Left renal pelvis (tissue), 4 donors: ENCODE data around the gene TCHP. TPM values are rescaled to one million over a fixed set of nuclear protein-coding genes. Genes with fewer than 3 reads are reported as not detected.
"Not testable (repeated sequence)": the region's sequence is repeated elsewhere in the genome, so short reads cannot be mapped to it uniquely, and the experiment has no call there.

Experiments
- DNase-seq, 4 donors: peaks; one replicate each; pipeline ENCODE4 v3.0.0-alpha.2; 2013; ENCODE audit warnings: low read depth in 4 of 4, low spot score in 3 of 4
- polyA plus RNA-seq, 4 donors: library from polyadenylated mRNA; unstranded; fragments of 120-200 nt; gene quantifications; one replicate each; pipeline ENCODE4 v1.2.1, GENCODE V29; 2013; ENCODE audit not compliant: insufficient read length in 4 of 4

Gene TCHP
- 10 to 100 TPM; 20.8 to 30.0 (median 22.1) TPM for polyA plus RNA-seq

DNA sequence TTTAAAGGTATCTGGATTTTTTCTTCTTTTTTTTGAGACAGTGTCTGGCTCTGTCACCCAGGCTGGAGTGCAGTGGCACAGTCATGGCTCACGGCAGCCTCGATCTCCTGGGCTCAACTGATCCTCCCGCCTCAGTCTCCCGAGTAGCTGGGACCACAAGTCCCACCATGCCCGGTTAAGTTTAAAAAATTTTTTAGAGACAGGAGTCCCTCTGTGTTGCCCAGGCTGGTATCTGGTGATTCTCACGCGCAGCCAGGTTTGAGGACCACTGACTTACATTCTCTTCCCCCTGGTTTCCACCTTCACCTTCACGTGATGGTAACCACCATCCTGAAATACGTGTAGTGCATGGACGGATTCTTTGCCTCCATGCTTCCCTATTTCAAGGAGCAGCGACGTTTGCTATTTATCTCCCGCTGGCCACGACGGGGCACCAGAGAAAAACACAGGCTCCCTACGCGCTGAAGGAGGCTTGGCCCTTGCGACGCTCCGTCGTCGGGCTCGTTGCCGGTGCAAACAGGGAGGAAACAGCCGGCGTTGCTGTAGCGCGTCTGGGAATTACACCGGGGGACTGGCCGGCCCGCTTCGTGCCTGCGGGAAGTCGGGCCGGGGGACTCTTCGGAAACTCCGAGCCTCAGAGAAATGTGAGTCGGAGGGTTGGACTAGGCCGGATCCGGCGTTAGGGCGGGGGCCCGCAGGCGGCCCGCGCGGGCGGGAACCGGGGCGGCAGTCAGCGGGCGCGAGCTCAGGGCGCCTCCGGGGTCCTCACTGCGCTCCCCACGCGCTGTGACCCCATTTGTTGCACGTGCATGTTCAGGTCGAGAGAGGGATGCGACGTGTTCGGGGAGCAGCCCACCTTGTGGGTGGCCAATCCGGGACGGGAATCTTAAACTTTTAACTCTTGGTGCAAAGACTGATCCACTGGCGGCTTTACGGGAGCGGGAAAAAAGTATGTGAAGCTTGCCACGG, at the start of gene TCHP:
Gene TCHP (plus strand): TSS at position 492 of the 969 bp plus-strand sequence. CDS start 2,753 bp downstream, outside the sequence.
- DNase-seq = peak; percentile 71 to 82 (median 78)

- DNase-seq = not testable (repeated sequence)
Measured at GRCh38 chr12:109850518-109850917, 49.6 kb upstream of the TCHP start.

- DNase-seq = no peak
Measured at GRCh38 chr12:109855377-109855776, 44.7 kb upstream of the TCHP start.

DNA sequence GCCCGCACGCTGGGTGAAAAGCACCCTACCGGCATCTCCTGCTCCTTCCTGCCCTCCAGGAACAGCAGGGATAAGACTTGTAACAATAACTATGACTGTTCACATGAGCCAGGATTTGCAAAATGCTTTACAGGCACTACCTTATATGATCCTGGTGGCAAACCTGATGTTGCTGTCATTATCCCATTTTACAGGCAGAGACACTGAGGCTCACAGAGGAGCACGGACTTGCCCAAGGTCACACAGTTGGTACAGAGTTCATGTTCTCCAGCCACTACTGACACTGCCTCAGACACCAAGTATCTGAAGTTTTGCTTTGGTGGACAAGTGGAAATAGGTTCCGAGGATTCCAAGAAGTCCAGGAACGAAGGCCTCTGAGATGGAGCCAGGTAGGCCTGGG, 42.4 kb upstream of the TCHP start:
- no peak for DNase-seq

DNA sequence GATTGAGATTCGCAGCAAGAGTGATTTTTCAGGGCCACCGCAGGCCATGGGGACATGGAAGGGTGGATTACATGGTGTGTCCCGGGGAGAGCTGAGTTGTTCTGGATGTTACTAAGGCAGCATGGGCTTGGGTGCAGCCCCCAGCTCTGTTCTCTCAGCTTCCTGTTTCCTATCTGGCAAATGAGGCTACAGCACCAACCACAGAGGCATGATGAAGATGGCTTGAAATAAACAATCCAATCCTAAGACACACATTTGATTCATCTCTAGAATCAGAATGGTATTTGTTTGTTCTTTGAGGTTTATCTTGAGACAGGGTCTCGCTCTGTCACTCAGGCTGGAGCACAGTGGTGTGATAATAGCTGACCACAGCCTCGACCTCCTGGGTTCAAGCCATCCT, 41.3 kb upstream of the TCHP start:
- no peak for DNase-seq

DNA sequence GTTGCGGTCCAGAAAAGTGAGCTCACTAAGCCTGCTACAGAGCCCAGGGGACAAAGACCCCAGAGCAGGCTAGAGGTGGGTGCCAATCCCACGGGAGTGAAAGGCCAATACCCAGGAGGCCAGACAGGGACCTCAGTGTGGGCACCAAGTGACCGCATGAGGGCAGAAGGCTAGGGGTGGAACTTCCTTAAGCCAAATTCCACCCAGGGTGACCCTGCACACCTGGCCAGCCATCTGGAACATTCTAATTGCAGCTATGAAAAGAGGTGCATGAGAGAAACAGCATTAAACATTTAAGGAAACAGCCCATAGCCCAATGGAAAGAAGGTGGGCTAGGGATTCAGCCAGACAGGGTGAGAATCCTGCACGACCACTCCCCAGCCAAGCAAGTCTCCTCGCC, 39.1 kb upstream of the TCHP start:
- no peak for DNase-seq

DNA sequence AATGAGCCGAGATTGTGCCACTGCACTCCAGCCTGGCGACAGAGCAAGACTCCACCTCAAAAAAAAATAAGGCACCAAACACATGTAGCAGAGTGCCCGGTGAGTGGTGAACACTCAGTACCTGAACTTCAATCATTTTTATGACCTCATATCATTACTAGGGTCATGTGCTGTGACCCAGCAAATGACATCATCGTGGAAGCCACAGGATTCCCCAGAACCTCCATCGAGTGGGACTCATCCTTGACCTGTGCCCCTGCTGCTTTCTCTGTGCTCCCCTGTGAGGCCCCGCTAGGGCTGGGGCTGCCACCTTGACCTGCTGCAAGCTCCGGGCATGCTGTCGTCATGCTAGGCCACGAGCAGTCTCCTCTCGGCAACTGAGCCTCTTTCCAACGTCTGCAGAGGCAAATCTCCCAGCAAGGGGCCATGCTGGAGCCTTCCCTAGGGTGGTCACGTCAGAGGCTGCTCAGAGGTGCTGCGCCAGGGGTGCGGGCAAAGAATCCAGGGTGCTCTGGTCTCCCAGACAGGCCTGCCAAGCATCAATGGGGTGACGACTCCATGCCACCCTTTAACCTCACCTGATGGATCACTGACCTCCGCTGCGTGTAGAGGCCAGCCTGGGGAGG, 38.3 kb upstream of the TCHP start:
- DNase-seq = no peak

DNA sequence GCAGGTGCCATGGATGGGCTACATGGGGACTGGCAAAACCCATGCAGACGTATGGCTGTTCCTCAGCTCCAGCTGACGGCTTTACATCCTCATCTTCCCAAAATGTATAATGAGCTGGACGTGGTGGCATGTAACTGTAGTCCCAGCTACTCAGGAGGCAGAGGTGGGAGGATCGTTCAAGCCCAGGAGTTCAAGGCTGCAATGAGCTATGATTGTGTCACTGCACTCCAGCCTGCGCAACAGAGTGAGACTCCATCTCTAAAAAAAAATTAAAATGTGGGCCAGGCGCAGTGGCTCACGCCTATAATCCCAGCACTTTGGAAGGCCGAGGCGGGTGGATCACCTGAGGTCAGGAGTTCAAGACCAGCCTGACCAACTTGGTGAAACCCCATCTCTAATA, 37.6 kb upstream of the TCHP start:
- not testable (repeated sequence) for DNase-seq

- no peak for DNase-seq
Measured at GRCh38 chr12:109863847-109864712, 36.0 kb upstream of the TCHP start.

DNA sequence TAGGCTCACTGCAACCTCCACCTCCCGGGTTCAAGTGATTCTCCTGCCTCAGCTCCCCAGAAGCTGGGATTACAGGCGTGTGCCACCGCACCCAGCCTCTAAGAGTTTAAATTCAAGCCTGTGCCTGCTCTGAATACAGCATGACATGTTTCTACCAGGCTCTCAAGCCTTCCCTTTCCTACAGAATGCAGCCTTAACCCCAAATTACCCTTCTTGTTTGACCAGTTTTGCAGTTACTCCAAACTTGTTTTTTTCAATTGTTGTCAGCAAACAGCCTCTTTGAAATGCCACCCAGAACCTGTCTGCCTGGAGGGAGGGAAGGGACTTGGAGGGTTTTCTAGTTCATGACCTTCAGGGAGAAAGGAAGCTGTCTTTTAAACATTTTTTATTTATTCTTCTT, 35.2 kb upstream of the TCHP start:
- no peak for DNase-seq

DNA sequence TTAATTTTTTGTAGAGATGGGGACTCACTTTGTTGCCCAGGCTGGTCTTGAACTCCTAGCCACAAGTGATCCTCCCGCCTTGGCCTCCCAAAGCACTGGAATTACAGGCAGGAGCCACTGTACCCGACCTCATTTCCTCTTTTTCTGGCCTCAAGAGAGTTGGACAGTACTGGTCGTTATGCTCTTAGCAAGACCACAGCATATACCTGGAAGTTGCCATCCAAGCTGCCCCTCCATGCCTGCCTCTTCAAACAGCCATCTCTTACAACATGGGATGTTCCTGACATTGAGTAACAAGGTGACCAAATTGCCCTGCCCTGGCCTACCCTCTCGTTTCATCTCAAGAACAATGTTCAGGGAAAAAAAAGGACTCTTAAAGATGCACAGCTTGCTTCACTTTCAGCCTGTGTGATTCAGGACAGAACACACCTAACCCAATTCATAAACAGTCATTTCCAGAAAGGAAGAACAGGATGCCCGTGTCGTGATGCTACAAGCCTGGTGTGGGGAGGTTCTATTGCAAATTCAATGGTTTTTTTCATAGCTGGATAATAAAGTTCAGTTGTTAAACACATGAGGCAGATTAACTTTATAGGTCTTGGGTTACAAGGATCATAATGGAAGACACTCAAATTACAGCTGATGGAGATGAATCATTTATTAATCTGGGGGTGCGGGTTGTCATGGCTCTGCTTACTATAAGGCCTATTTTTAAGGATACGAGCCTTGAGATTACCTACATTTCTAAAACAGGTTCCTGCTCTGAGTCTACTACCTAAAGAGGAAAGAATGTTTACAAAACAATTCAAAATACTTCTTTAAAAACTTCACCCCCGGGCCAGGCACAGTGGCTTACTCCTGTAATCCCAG, 31.7 kb upstream of the TCHP start:
- DNase-seq = no peak

DNA sequence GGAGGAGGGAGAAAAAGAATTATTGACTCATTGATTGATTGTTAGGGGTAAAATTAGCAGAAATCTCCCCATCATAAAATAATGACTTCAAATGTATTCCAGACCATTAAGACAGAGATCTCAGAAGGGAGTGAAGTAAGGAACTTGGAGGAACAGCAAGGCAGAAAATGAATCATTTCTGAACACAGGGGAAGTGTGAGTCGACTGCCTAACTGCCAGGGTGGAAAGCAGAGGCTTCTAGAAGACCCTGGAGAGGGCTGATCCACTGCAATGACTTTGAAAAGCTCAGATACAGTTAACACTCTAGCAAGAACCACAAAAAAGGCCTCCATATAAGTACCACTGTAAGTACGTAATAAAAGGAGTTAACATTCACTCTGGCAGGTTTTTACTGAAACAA, 29.4 kb upstream of the TCHP start:
- DNase-seq = no peak

DNA sequence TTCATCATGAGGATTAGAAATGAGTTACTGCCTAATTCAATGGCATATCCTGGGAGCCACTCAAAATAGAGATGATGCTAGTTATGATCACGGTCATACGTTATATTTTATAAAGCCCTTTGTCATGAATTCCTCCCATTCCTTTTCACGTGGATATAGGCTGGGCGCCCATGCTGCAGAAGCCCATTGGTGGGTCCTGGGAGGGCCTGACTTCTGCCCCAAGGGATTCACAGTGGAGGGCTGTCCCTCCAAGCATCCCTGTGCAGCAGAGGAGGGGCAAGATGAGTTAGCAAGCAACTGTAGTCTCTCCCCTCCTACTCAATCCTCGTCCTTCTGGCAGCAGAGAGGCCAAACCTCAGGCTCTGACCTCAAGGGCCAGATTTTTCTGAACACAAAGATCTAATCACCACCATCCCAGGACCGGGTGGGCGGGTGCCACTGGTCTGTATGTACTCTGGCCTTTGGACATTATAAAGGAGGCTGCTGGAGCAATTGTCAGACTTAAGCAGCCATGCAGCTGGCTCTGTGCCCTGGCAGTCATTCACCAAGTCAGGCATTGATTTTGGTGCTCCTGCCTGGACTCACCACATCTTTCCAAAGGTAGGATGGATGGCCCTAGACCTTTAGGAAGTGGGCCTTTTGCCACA, 28.3 kb upstream of the TCHP start:
- no peak for DNase-seq

DNA sequence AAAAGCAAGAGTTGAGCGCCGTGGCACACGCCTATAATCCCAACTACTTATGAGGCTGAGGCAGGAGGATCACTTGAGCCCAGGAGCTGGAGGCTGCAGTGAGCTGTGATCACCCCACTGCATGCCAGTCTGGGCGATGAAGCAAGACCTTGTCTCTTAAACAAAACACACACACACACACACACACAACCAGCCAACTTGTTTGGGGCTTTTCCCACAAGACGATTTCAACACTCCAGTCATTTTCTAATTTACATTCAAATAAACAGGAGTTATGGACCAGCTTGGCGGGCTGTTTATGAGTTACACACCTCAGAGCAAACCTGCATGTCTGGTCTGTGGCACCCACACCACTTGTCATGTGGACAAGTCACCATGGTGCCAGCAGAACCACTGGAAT, 26.4 kb upstream of the TCHP start:
- no peak for DNase-seq

- no peak for DNase-seq
Measured at GRCh38 chr12:109875572-109876131, 24.4 kb upstream of the TCHP start.

DNA sequence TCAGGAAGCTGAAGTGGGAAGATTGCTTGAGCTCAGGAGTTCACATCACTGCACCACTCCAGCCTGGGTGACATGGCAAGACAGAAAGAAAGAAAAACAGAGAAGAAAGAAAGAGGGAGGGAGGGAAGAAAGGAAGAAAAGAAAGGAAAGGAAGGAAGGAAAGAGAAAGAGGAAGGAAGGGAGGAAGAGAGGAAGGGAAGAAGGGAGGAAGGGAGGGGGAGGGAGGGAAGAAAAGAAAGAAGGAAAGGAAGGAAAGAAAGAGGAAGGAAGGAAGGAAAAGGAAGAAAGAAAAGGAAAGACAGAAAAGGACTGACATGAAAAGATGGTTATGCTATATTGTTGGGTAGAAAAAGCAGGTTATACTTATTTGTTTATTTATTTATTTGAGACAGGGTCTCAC, 23.7 kb upstream of the TCHP start:
- DNase-seq = no peak

- no peak for DNase-seq
Measured at GRCh38 chr12:109877504-109878246, 22.4 kb upstream of the TCHP start.

DNA sequence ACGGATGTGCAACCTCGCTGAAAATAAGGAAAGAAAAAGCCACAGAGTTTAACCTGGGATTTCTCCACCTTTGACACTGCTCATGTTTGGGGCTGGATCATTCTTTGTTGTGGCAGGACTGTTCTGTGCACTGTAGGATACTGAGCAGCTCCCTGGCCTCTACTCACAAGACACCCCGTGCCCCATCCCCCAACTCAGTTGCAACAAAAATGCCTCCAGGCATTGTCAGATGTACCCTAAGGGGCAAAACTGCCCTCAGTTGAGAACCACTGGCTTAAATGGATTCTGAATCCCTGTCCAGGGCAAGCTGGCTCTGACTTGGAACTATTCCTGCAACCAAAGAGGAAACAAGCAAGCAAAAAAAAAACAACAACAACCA, 21.8 kb upstream of the TCHP start:
- DNase-seq = no peak

DNA sequence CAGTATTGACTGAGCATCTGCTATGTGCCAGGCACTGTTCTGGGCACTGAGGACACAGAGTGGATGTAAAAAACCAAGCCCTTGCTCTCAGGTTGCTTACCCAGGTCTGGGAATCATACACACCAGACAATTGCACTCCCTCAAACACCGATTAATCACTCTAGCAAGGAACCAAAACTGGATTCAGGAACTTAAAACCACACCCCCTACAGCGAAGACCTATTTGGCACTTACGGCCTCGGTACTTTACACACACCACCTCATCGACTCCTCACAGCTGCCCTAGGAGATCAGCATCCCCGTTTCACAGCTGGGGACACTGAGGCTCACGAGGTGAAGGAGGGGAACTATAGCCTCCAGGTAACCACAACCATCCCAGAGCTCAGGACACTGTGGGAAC, 21.3 kb upstream of the TCHP start:
- no peak for DNase-seq
